K562 (cell line): ENCODE results near the gene CAPZA1. TPM values are rescaled to one million over a fixed set of nuclear protein-coding genes. Genes with fewer than 3 reads are reported as not detected.
A peak's percentile ranks its signal among the peaks of the same experiment; 100 is the strongest.

ENCODE experiments used
- ATAC-seq: fragments of 200-7000 bp; cut with Tn5 transposase; 3 replicates; pipeline ENCODE4 v1.9.1; 2020; ENCODE audit warnings: moderate library complexity
- BruUV-seq: library from RNA; stranded (reverse); fragments of 400-500 nt; replicated peaks from 2 replicates; lab custom pipeline; 2021; lab: Mats Ljungman, UMichigan
- CTCF ChIA-PET: fragments of 300-600 bp; formaldehyde crosslinking; extraction: SDS; loops from one replicate; lab custom pipeline; 2021; ENCODE audit warnings: low intra/inter-chr PET ratio; lab: Yijun Ruan, JAX
- POLR2A ChIA-PET: fragments of 300-600, 350-650 bp; sonication (Branson Sonifier 250); formaldehyde crosslinking; extraction: SDS; loops from one replicate; lab custom pipeline; 2021; ENCODE audit warnings: antibody characterized with exemption, inconsistent platforms; lab: Yijun Ruan, JAX
- DNase-seq, 4 experiments: peaks; one replicate each; pipeline versions ENCODE4 v3.0.0 to v3.0.0-alpha.2; 2011 to 2018; ENCODE audit warnings: low spot score in 3 of 4, mixed read lengths in 3 of 4; ENCODE audit errors: extremely low read depth in 1 of 4
- FAIRE-seq: peaks from 2 replicates; lab custom pipeline; 2011; peaks lifted over from hg19 to GRCh38; lab: Jason Lieb, UNC
- H2AFZ ChIP-seq: 2 replicates; pipeline ENCODE4 v1.6.0; 2011; ENCODE audit warnings: low read depth, low read length, control low read depth, inconsistent platforms
- H3K27ac ChIP-seq: fragments of 200-600 bp; 3 replicates; pipeline ENCODE4 v1.8.0; 2011; ENCODE audit warnings: low read depth, mild to moderate bottlenecking, control low read depth, inconsistent platforms, low read length, moderate library complexity, mixed read lengths; ENCODE audit errors: extremely low read depth
- H3K27me3 ChIP-seq, 2 experiments: fragments of 300-600 bp in 1 of 2; 2 replicates in 1 of 2; 3 replicates in 1 of 2; pipeline versions ENCODE4 v1.6.0 to v1.8.0; 2011; ENCODE audit warnings: inconsistent platforms in 2 of 2, low read length in 2 of 2, mild to moderate bottlenecking in 1 of 2, mixed read lengths in 1 of 2, moderate library complexity in 1 of 2; ENCODE audit not compliant: control insufficient read depth in 2 of 2, insufficient read depth in 2 of 2
- H3K36me3 ChIP-seq: fragments of 300-600 bp; 3 replicates; pipeline ENCODE4 v1.8.0; 2011; ENCODE audit warnings: mild to moderate bottlenecking, low read length, inconsistent platforms; ENCODE audit not compliant: control insufficient read depth, insufficient read depth
- H3K4me1 ChIP-seq, 2 experiments: fragments of 200-600 bp in 1 of 2; replicated peaks in 1 of 2; 2 replicates in 1 of 2; 3 replicates in 1 of 2; pipeline versions ENCODE4 v1.5.1 to v1.8.0; 2011; ENCODE audit warnings: inconsistent platforms in 2 of 2, low read length in 2 of 2, mild to moderate bottlenecking in 1 of 2, mixed read lengths in 1 of 2, moderate library complexity in 1 of 2; ENCODE audit not compliant: control insufficient read depth in 2 of 2, insufficient read depth in 2 of 2
- H3K4me2 ChIP-seq: 2 replicates; pipeline ENCODE4 v1.6.1; 2011; ENCODE audit warnings: low read length, control low read depth, inconsistent platforms, mixed read lengths; ENCODE audit not compliant: insufficient read depth
- H3K4me3 ChIP-seq: fragments of 200-600 bp; sonication (generic), shearing (Covaris generic); 2 replicates; pipeline ENCODE4 v1.5.1; 2016; ENCODE audit warnings: control low read depth, inconsistent platforms
- H3K79me2 ChIP-seq: fragments of 200-600 bp; 3 replicates; pipeline ENCODE4 v1.8.0; 2011; ENCODE audit warnings: low read length, inconsistent platforms; ENCODE audit not compliant: control insufficient read depth, insufficient read depth
- H3K9ac ChIP-seq, 2 experiments: 2 replicates each; pipeline versions ENCODE4 v1.6.0 to v1.6.1; 2011; ENCODE audit warnings: low read depth in 2 of 2, low read length in 2 of 2, control low read depth in 1 of 2, inconsistent platforms in 1 of 2, mild to moderate bottlenecking in 1 of 2, mixed read lengths in 1 of 2; ENCODE audit not compliant: insufficient read depth in 1 of 2
- H3K9me1 ChIP-seq: one replicate; pipeline ENCODE4 v1.6.0; 2011; ENCODE audit warnings: inconsistent platforms, mild to moderate bottlenecking, low read length, moderate library complexity; ENCODE audit not compliant: control insufficient read depth, insufficient read depth
- H3K9me3 ChIP-seq: replicated peaks from 2 replicates; pipeline ENCODE4 v1.5.1; 2011; ENCODE audit warnings: low read depth, low read length, inconsistent platforms; ENCODE audit not compliant: control insufficient read depth, insufficient read depth
- H4K20me1 ChIP-seq: replicated peaks from 2 replicates; pipeline ENCODE4 v1.6.1; 2011; ENCODE audit warnings: low read length, inconsistent platforms, mixed read lengths; ENCODE audit not compliant: control insufficient read depth, insufficient read depth
- ARID1B ChIP-seq: fragments of 450-650 bp; IDR thresholded peaks from 2 replicates; pipeline ENCODE4 v1.6.1; 2016; ENCODE audit warnings: antibody characterized with exemption, mild to moderate bottlenecking, inconsistent platforms
- FOXA1 ChIP-seq: fragments of 450-650 bp; IDR thresholded peaks from 2 replicates; pipeline ENCODE4 v1.6.1; 2016; ENCODE audit warnings: mild to moderate bottlenecking, borderline replicate concordance
- FOXP4 ChIP-seq: sonication (generic); formaldehyde crosslinking; IDR thresholded peaks from 2 replicates; pipeline ENCODE4 v1.8.0; 2022; ENCODE audit warnings: mild to moderate bottlenecking, missing genetic modification reagents, borderline replicate concordance
- GABPA ChIP-seq: fragments of 200-800 bp; sonication (Bioruptor generic); conservative IDR thresholded peaks from 2 replicates; pipeline ENCODE4 v1.6.1; 2016; ENCODE audit warnings: low read depth, missing genetic modification characterization, missing compliant biosample characterization
- GMEB1 ChIP-seq: fragments of 250-450 bp; sonication (Bioruptor Pico); IDR thresholded peaks from 2 replicates; pipeline ENCODE4 v1.4.0; 2020; ENCODE audit warnings: mild to moderate bottlenecking
- JUNB ChIP-seq: fragments of 450-650 bp; formaldehyde crosslinking; conservative IDR thresholded peaks from 2 replicates; pipeline ENCODE4 v1.4.0; 2020; ENCODE audit warnings: mild to moderate bottlenecking
- KDM5B ChIP-seq: fragments of 200-600 bp; sonication (generic); IDR thresholded peaks from 2 replicates; pipeline ENCODE4 v1.6.1; 2012; ENCODE audit warnings: low read depth, mild to moderate bottlenecking, moderate library complexity, low read length, control low read depth, inconsistent platforms; ENCODE audit not compliant: insufficient replicate concordance
- L3MBTL2 ChIP-seq: fragments of 450-650 bp; IDR thresholded peaks from 2 replicates; pipeline ENCODE4 v1.6.1; 2016; ENCODE audit warnings: mild to moderate bottlenecking, moderate library complexity
- LEF1 ChIP-seq: fragments of 450-650 bp; IDR thresholded peaks from 2 replicates; pipeline ENCODE4 v1.6.1; 2016; ENCODE audit warnings: mild to moderate bottlenecking
- PCBP1 ChIP-seq: fragments of 200-400 bp; formaldehyde crosslinking; IDR thresholded peaks from 2 replicates; pipeline ENCODE4 v1.6.1; 2018; ENCODE audit warnings: mild to moderate bottlenecking, low read depth, low read length; ENCODE audit not compliant: poor library complexity, severe bottlenecking
- RAD21 ChIP-seq, 2 experiments: fragments of 250-450 bp in 1 of 2; fragments of 450-650 bp in 1 of 2; sonication (Bioruptor Pico) in 1 of 2; formaldehyde crosslinking in 1 of 2; IDR thresholded peaks in 1 of 2; conservative IDR thresholded peaks in 1 of 2; 2 replicates each; pipeline versions ENCODE4 v1.4.0 to v1.8.0; 2020 to 2022; ENCODE audit warnings: mild to moderate bottlenecking in 2 of 2, moderate library complexity in 1 of 2
- RBM25 ChIP-seq: fragments of 200-400 bp; formaldehyde crosslinking; IDR thresholded peaks from 2 replicates; pipeline ENCODE4 v1.6.1; 2018; ENCODE audit warnings: low read length, low read depth, moderate library complexity; ENCODE audit not compliant: severe bottlenecking
- SRSF1 ChIP-seq: fragments of 200-400 bp; formaldehyde crosslinking; IDR thresholded peaks from 2 replicates; pipeline ENCODE4 v1.6.1; 2017; ENCODE audit warnings: mild to moderate bottlenecking, low read depth, low read length, moderate library complexity
- SRSF7 ChIP-seq: fragments of 200-400 bp; formaldehyde crosslinking; optimal IDR thresholded peaks from 2 replicates; pipeline ENCODE3; 2017; ENCODE audit warnings: mild to moderate bottlenecking, low read depth, low read length
- SRSF9 ChIP-seq: fragments of 200-400 bp; formaldehyde crosslinking; IDR thresholded peaks from 2 replicates; pipeline ENCODE4 v1.6.1; 2017; ENCODE audit warnings: low read depth, low read length, borderline replicate concordance
- TCF7L2 ChIP-seq: fragments of 150-350 bp; IDR thresholded peaks from 2 replicates; pipeline ENCODE4 v1.6.1; 2016; ENCODE audit warnings: low read depth, mild to moderate bottlenecking, low read length, moderate library complexity
- ZNF644 ChIP-seq: fragments of 200-800 bp; sonication (Bioruptor generic); IDR thresholded peaks from 2 replicates; pipeline ENCODE4 v1.6.1; 2016; ENCODE audit warnings: low read depth, missing genetic modification characterization, missing compliant biosample characterization
- WGBS: fragments of 100-300 bp; shearing (Covaris generic); methylation state at CpG from one replicate; pipeline ENCODE4 v1.1.6; 2016; ENCODE audit warnings: low coverage, mixed read lengths; ENCODE audit not compliant: insufficient coverage; ENCODE audit errors: missing lambda C conversion rate; 5-methylcytosine and 5-hydroxymethylcytosine counted together
- in situ Hi-C: fragments of 300-500 bp; cut with MboI; formaldehyde crosslinking; loops from 4 replicates; pipeline ENCODE4 v1.15.0; 2018; ENCODE audit warnings: inconsistent platforms, mixed read lengths
- intact Hi-C: fragments of 100-400 bp; cut with micrococcal nuclease; formaldehyde crosslinking; loops from 2 replicates; pipeline ENCODE4 v1.14.2; 2022
- polyA plus RNA-seq, 8 experiments: library from polyadenylated mRNA; depleted of rRNA in 4 of 8; stranded (reverse) in 5 of 8; unstranded in 3 of 8; fragments of >200 nt; fragmentation: Nextera tagmentation in 2 of 8; fragmentation: Illumina TruSeq in 1 of 8; extraction: Ambion mirVana in 2 of 8; extraction: Trizol in 1 of 8; gene quantifications; 2 replicates each; pipeline versions ENCODE4 v1.2.1 to v1.2.3, GENCODE V29; 2011 to 2014; ENCODE audit warnings: inconsistent platforms in 1 of 8, missing spikeins in 1 of 8
- total RNA-seq, 7 experiments: library from RNA; depleted of rRNA in 6 of 7; stranded (reverse); fragments of >200 nt in 6 of 7; fragmentation: Illumina TruSeq in 2 of 7; extraction: Trizol in 2 of 7; gene quantifications; 2 replicates each; pipeline versions ENCODE4 v1.2.1 to v1.2.3, GENCODE V29; 2011 to 2021; ENCODE audit warnings: low replicate concordance in 1 of 7

The CAPZA1 gene
- total and polyA plus RNA-seq, 9 of the 15 experiments (the other 6 are each of a cell fraction or from before 2014, with no cell fraction given) = 237 to 1,020 (median 306) TPM

- no peak for TF ChIP-seq ZNF644 (tag)
- TF ChIP-seq SRSF7 = no peak
- no peak for TF ChIP-seq SRSF1
- no peak for TF ChIP-seq GMEB1 (CRISPR knock-in tag)
- peak; percentile 15; the same call in 1 of the 2 replicates for TF ChIP-seq ARID1B
- TF ChIP-seq KDM5B = no peak
- peak; percentile 42; the same call in 1 of the 2 replicates for TF ChIP-seq TCF7L2
- no peak for TF ChIP-seq JUNB (CRISPR knock-in tag)
- peak in 1 of 2 experiments; percentile 6; a peak in 1 of 4 replicates for TF ChIP-seq RAD21 (CRISPR knock-in tag; conservative IDR thresholded peaks at IDR 0.05 in 1 of 2, IDR thresholded peaks at IDR 0.05 in 1 of 2)
Measured at GRCh38 chr1:112676543-112676942, 56.9 kb downstream of the CAPZA1 start (continued).

- in situ Hi-C loops = no loop called here
- Histone ChIP-seq H3K36me3 (peaks cover 18% of the 10 kb centered on the region), H3K9me3 (no peaks in the 10 kb centered on the region), H3K27ac (no peak overlapping the region), H3K9ac (no peak overlapping the region), H3K9me1 (no peaks in the 10 kb centered on the region), H3K4me2 (no peak overlapping the region; the same call in 1 of the 2 replicates), H3K4me1 (peaks cover 18 to 39% of the 10 kb centered on the region in 2 experiments), H4K20me1 (no peaks in the 10 kb centered on the region), H3K27me3 (no peaks in the 10 kb centered on the region), H3K4me3 (no peak overlapping the region), H3K79me2 (peaks cover 56% of the 10 kb centered on the region), H2AFZ (no peak overlapping the region)
- WGBS = 95% methylated on average over 4 of the region's 4 CpGs
- no peak for ATAC-seq
- DNase-seq = no peak
- ChIA-PET CTCF (no interaction called here), POLR2A (interaction anchor here (0.8 to 7.3 kb wide), 2 partner anchors 19 to 42 kb away, joined by 3 to 104 read pairs; no protein-coding TSS in a partner anchor)
- BruUV-seq = no TSS peak
- FAIRE-seq = no peak
- intact Hi-C loops = no loop called here
- TF ChIP-seq RBM25 (peak; percentile 12), PCBP1 (no peak), LEF1 (no peak), SRSF9 (no peak), GABPA (tag) (no peak), FOXA1 (no peak), L3MBTL2 (no peak), FOXP4 (CRISPR knock-in tag) (no peak)
Measured at GRCh38 chr1:112677501-112677900, 57.9 kb downstream of the CAPZA1 start.
